MM.1S (cell line): ENCODE data around the gene KRTAP4-12.
"Not testable (repeated sequence)": the region's sequence is repeated elsewhere in the genome, so short reads cannot be mapped to it uniquely, and the experiment has no call there.

Experiments
- DNase-seq: peaks from one replicate; pipeline ENCODE4 v3.0.0-alpha.2; 2015
- H2AFZ ChIP-seq: fragments of 300-600 bp; sonication (generic); 2 replicates; pipeline ENCODE4 v1.6.0; 2016; ENCODE audit warnings: antibody characterized with exemption, low read length
- H3F3A ChIP-seq: fragments of 300-600 bp; sonication (generic); 2 replicates; pipeline ENCODE4 v1.6.1; 2016; ENCODE audit warnings: mild to moderate bottlenecking, antibody characterized with exemption, low read length, moderate library complexity, mixed read lengths; ENCODE audit not compliant: insufficient read depth
- H3K27ac ChIP-seq: fragments of 300-600 bp; sonication (generic); 2 replicates; pipeline ENCODE4 v1.5.1; 2016; ENCODE audit warnings: mild to moderate bottlenecking, low read length
- H3K27me3 ChIP-seq: fragments of 300-600 bp; sonication (generic); replicated peaks from 2 replicates; pipeline ENCODE4 v1.6.0; 2016; ENCODE audit warnings: low read length; ENCODE audit not compliant: insufficient read depth
- H3K36me3 ChIP-seq: fragments of 300-600 bp; sonication (generic); replicated peaks from 2 replicates; pipeline ENCODE4 v1.6.1; 2016; ENCODE audit warnings: mild to moderate bottlenecking, low read length, mixed read lengths; ENCODE audit not compliant: insufficient read depth
- H3K4me1 ChIP-seq: fragments of 300-600 bp; sonication (generic); 2 replicates; pipeline ENCODE4 v1.6.1; 2016; ENCODE audit warnings: low read length, mixed read lengths
- H3K4me2 ChIP-seq: fragments of 300-600 bp; sonication (generic); 2 replicates; pipeline ENCODE4 v1.6.0; 2016; ENCODE audit warnings: low read depth, low read length
- H3K4me3 ChIP-seq: fragments of 300-600 bp; sonication (generic); 2 replicates; pipeline ENCODE4 v1.5.1; 2016; ENCODE audit warnings: low read length, mixed read lengths
- H3K79me2 ChIP-seq: fragments of 300-600 bp; sonication (generic); 2 replicates; pipeline ENCODE4 v1.6.1; 2016; ENCODE audit warnings: mixed run types, low read length, mixed read lengths
- H3K9ac ChIP-seq: fragments of 300-600 bp; sonication (generic); 2 replicates; pipeline ENCODE4 v1.6.1; 2016; ENCODE audit warnings: low read length, mixed read lengths
- H3K9me2 ChIP-seq: fragments of 300-600 bp; sonication (generic); replicated peaks from 2 replicates; pipeline ENCODE4 v1.6.1; 2016; ENCODE audit warnings: mild to moderate bottlenecking, low read length, mixed read lengths; ENCODE audit not compliant: insufficient read depth
- H3K9me3 ChIP-seq: fragments of 300-600 bp; sonication (generic); replicated peaks from 2 replicates; pipeline ENCODE4 v1.6.1; 2016; ENCODE audit warnings: mild to moderate bottlenecking, low read length, mixed read lengths; ENCODE audit not compliant: insufficient read depth
- H4K20me1 ChIP-seq: fragments of 300-600 bp; sonication (generic); 2 replicates; pipeline ENCODE4 v1.6.1; 2016; ENCODE audit warnings: mild to moderate bottlenecking, low read length, moderate library complexity, mixed read lengths; ENCODE audit not compliant: insufficient read depth
- CTCF ChIP-seq: fragments of 300-600 bp; sonication (generic); IDR thresholded peaks from 2 replicates; pipeline ENCODE4 v1.5.1; 2016; ENCODE audit warnings: antibody characterized with exemption, low read length, mixed read lengths
- EZH2 ChIP-seq: fragments of 300-600 bp; sonication (generic); optimal IDR thresholded peaks from 2 replicates; pipeline ENCODE3; 2017; ENCODE audit warnings: low read depth, mild to moderate bottlenecking, antibody characterized with exemption, low read length, mixed read lengths
- EZH2phosphoT487 ChIP-seq: fragments of 300-600 bp; sonication (generic); IDR thresholded peaks from 2 replicates; pipeline ENCODE4 v1.6.1; 2018; ENCODE audit warnings: antibody characterized with exemption, low read length

Gene KRTAP4-12

GRCh38 chr17:41153856-41154255 lies 29.9 kb upstream of the KRTAP4-12 start:
- no peak overlapping the region for H3K4me2 ChIP-seq
- H3K4me1 ChIP-seq, result no peaks in the 10 kb centered on the region
- no peaks in the 10 kb centered on the region for H3F3A ChIP-seq
- TF ChIP-seq EZH2phosphoT487, result no peak
- TF ChIP-seq EZH2, result no peak
- TF ChIP-seq CTCF, result no peak
- no peak overlapping the region for H3K27ac ChIP-seq
- no peak overlapping the region for H3K4me3 ChIP-seq
- no peaks in the 10 kb centered on the region for H3K9me2 ChIP-seq
- H4K20me1 ChIP-seq, result no peaks in the 10 kb centered on the region
- H3K36me3 ChIP-seq, result no peaks in the 10 kb centered on the region
- no peaks in the 10 kb centered on the region for H3K79me2 ChIP-seq
- H3K9ac ChIP-seq, result no peak overlapping the region
- no peak for DNase-seq
- H3K27me3 ChIP-seq, result no peaks in the 10 kb centered on the region
- H3K9me3 ChIP-seq, result no peaks in the 10 kb centered on the region
- no peak overlapping the region for H2AFZ ChIP-seq

- Histone ChIP-seq H3K27ac (no peak overlapping the region), H3K4me3 (no peak overlapping the region), H3K4me1 (no peaks in the 10 kb centered on the region), H4K20me1 (no peaks in the 10 kb centered on the region), H3K4me2 (no peak overlapping the region), H3K27me3 (no peaks in the 10 kb centered on the region), H3K36me3 (no peaks in the 10 kb centered on the region), H3F3A (no peaks in the 10 kb centered on the region), H3K9me3 (no peaks in the 10 kb centered on the region), H3K79me2 (no peaks in the 10 kb centered on the region), H3K9me2 (no peaks in the 10 kb centered on the region), H2AFZ (no peak overlapping the region), H3K9ac (no peak overlapping the region)
- TF ChIP-seq EZH2phosphoT487 (no peak), EZH2 (no peak), CTCF (no peak)
- no peak for DNase-seq
Observed at GRCh38 chr17:41151525-41151924, 27.5 kb upstream of the KRTAP4-12 start.

GRCh38 chr17:41150026-41150425 lies 26.0 kb upstream of the KRTAP4-12 start:
- H3K9me3 ChIP-seq, result no peaks in the 10 kb centered on the region
- no peaks in the 10 kb centered on the region for H4K20me1 ChIP-seq
- H3K9ac ChIP-seq, result no peak overlapping the region
- H3K79me2 ChIP-seq, result no peaks in the 10 kb centered on the region
- no peak for DNase-seq
- H3K9me2 ChIP-seq, result no peaks in the 10 kb centered on the region
- no peaks in the 10 kb centered on the region for H3K36me3 ChIP-seq
- H3K4me3 ChIP-seq, result no peak overlapping the region
- no peaks in the 10 kb centered on the region for H3F3A ChIP-seq
- no peaks in the 10 kb centered on the region for H3K4me1 ChIP-seq
- TF ChIP-seq EZH2phosphoT487 (no peak), CTCF (no peak), EZH2 (no peak)
- no peak overlapping the region for H2AFZ ChIP-seq
- H3K4me2 ChIP-seq, result no peak overlapping the region
- H3K27ac ChIP-seq, result no peak overlapping the region
- H3K27me3 ChIP-seq, result no peaks in the 10 kb centered on the region

GRCh38 chr17:41149652-41149985 lies 25.6 kb upstream of the KRTAP4-12 start, which contains the start of gene KRTAP4-5:
TSS of gene KRTAP4-5 (minus strand) at chr17:41149825. CDS start at chr17:41149767, 58 bp downstream.
- H3K36me3 ChIP-seq, result no peaks in the 10 kb centered on the region
- H3K4me1 ChIP-seq, result no peaks in the 10 kb centered on the region
- H3K27me3 ChIP-seq, result no peaks in the 10 kb centered on the region
- no peaks in the 10 kb centered on the region for H3K79me2 ChIP-seq
- H3F3A ChIP-seq, result no peaks in the 10 kb centered on the region
- no peak within 1 kb of the TSS for H2AFZ ChIP-seq
- H4K20me1 ChIP-seq, result no peaks in the 10 kb centered on the region
- no peak within 1 kb of the TSS for H3K27ac ChIP-seq
- no peak for DNase-seq
- no peak within 1 kb of the TSS for H3K9ac ChIP-seq
- H3K4me2 ChIP-seq, result no peak within 1 kb of the TSS
- H3K4me3 ChIP-seq, result no peak within 1 kb of the TSS
- no peaks in the 10 kb centered on the region for H3K9me2 ChIP-seq
- H3K9me3 ChIP-seq, result no peaks in the 10 kb centered on the region
- TF ChIP-seq CTCF (no peak), EZH2phosphoT487 (no peak), EZH2 (no peak)

- H3K4me1 ChIP-seq, H4K20me1 ChIP-seq, H3F3A ChIP-seq, H3K4me2 ChIP-seq, H3K9ac ChIP-seq, H3K9me2 ChIP-seq, DNase-seq, H3K36me3 ChIP-seq, H3K4me3 ChIP-seq, H2AFZ ChIP-seq, H3K27me3 ChIP-seq, H3K9me3 ChIP-seq, H3K27ac ChIP-seq, H3K79me2 ChIP-seq: not testable (repeated sequence)
Observed at GRCh38 chr17:41148971-41149651, 25.1 kb upstream of the KRTAP4-12 start.
